ENCODE data around the gene HSF5.

HSF5 gene

GRCh38 chr17:58528443-58528842 is 40.2 kb upstream of the HSF5 start:
- no peak for TF ChIP-seq CTCF (IDR thresholded peaks at IDR 0.05; ENCODE audit: low read length, missing control alignments)
- no peak overlapping the region for H3K4me3 ChIP-seq (replicated peaks; ENCODE audit: low read depth, low read length)
- no peak for DNase-seq (ENCODE audit: low read depth)

GRCh38 chr17:58527949-58528348 is 39.7 kb upstream of the HSF5 start:
- H3K4me3 ChIP-seq (replicated peaks; ENCODE audit: low read depth, low read length): no peak overlapping the region
- peak; percentile 78 for DNase-seq (ENCODE audit: low read depth)
- TF ChIP-seq CTCF (IDR thresholded peaks at IDR 0.05; ENCODE audit: low read length, missing control alignments): no peak

- peak; percentile 37 for TF ChIP-seq CTCF (IDR thresholded peaks at IDR 0.05; ENCODE audit: low read length, missing control alignments)
- peak overlapping the region; percentile 46 for H3K4me3 ChIP-seq (replicated peaks; ENCODE audit: low read depth, low read length)
- DNase-seq (ENCODE audit: low read depth): peak; percentile 17
Observed at GRCh38 chr17:58527306-58527705, 39.1 kb upstream of the HSF5 start.

- peak; percentile 97 for DNase-seq (ENCODE audit: low read depth)
- TF ChIP-seq CTCF (IDR thresholded peaks at IDR 0.05; ENCODE audit: low read length, missing control alignments): peak; percentile 8
- peak overlapping the region; percentile 46 for H3K4me3 ChIP-seq (replicated peaks; ENCODE audit: low read depth, low read length)
Observed at GRCh38 chr17:58525239-58525638, 37.0 kb upstream of the HSF5 start.

- TF ChIP-seq CTCF (IDR thresholded peaks at IDR 0.05; ENCODE audit: low read length, missing control alignments): no peak
- DNase-seq (ENCODE audit: low read depth): no peak
- no peak overlapping the region for H3K4me3 ChIP-seq (replicated peaks; ENCODE audit: low read depth, low read length)
Observed at GRCh38 chr17:58521680-58522079, 33.5 kb upstream of the HSF5 start.

GRCh38 chr17:58520843-58521430 is 32.7 kb upstream of the HSF5 start:
- H3K4me3 ChIP-seq (replicated peaks; ENCODE audit: low read depth, low read length): no peak overlapping the region
- TF ChIP-seq CTCF (IDR thresholded peaks at IDR 0.05; ENCODE audit: low read length, missing control alignments): peak; percentile 54
- DNase-seq (ENCODE audit: low read depth): peak; percentile 34

GRCh38 chr17:58517928-58518609 is 29.9 kb upstream of the HSF5 start:
- H3K4me3 ChIP-seq (replicated peaks; ENCODE audit: low read depth, low read length): peak overlapping the region; percentile 86
- DNase-seq (ENCODE audit: low read depth): peak; percentile 100
- no peak for TF ChIP-seq CTCF (IDR thresholded peaks at IDR 0.05; ENCODE audit: low read length, missing control alignments)
